AG10803 (cell line): ENCODE measurements around the gene RNF224.
"Not testable (repeated sequence)": the region's sequence is repeated elsewhere in the genome, so short reads cannot be mapped to it uniquely, and the experiment has no call there.

Experiments used
- DNase-seq: peaks from one replicate; pipeline ENCODE4 v3.0.0; 2010; ENCODE audit warnings: low read depth
- H3K4me3 ChIP-seq: 2 replicates; pipeline ENCODE4 v1.5.1; 2011; ENCODE audit warnings: mild to moderate bottlenecking, low read length, control low read depth
- TF ChIP-seq, protein P1 (sequence below): conservative IDR thresholded peaks from 2 replicates; pipeline ENCODE4 v1.5.1; 2011; ENCODE audit warnings: mild to moderate bottlenecking, low read length, control low read depth, inconsistent platforms

RNF224 gene

DNA sequence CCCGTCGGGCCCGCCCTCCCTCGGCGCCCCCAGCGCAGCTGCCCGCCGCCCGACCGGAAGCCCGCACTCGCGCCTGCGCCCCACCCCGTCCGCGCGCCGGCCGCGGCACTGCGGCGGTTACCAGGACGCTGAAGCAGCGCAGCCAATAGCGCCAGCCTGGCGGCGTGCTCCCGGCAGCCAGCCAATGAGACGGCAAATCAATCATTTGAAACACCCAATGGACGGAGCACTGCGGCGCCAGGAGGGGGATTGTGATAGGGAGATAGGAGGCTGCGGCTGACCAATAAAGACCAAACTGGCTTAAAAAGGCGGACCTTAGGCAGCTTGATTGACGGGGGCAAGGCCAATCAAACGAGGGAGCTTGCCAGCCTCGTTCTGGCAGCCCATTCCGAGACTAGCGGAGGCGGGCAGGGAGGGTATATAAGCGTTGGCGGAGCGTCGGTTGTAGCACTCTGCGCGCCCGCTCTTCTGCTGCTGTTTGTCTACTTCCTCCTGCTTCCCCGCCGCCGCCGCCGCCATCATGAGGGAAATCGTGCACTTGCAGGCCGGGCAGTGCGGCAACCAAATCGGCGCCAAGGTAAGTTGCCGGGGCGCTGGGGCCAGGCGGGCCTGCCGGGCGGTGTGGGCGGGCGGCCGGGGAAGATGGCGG lies 13.7 kb downstream of the RNF224 start, which contains the start of gene TUBB4B:
TSS of gene TUBB4B (plus strand) at position 447 of the 649 bp plus-strand sequence. CDS start at position 521, 74 bp downstream.
- DNase-seq: peak; percentile 100
- TF ChIP-seq, protein P1, sequence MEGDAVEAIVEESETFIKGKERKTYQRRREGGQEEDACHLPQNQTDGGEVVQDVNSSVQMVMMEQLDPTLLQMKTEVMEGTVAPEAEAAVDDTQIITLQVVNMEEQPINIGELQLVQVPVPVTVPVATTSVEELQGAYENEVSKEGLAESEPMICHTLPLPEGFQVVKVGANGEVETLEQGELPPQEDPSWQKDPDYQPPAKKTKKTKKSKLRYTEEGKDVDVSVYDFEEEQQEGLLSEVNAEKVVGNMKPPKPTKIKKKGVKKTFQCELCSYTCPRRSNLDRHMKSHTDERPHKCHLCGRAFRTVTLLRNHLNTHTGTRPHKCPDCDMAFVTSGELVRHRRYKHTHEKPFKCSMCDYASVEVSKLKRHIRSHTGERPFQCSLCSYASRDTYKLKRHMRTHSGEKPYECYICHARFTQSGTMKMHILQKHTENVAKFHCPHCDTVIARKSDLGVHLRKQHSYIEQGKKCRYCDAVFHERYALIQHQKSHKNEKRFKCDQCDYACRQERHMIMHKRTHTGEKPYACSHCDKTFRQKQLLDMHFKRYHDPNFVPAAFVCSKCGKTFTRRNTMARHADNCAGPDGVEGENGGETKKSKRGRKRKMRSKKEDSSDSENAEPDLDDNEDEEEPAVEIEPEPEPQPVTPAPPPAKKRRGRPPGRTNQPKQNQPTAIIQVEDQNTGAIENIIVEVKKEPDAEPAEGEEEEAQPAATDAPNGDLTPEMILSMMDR: no peak
- H3K4me3 ChIP-seq: peak within 1 kb of the TSS; percentile 76

GRCh38 chr9:137241490-137242268 lies 14.4 kb downstream of the RNF224 start:
- peak; percentile 42 for DNase-seq
- TF ChIP-seq, protein P1: no peak
- H3K4me3 ChIP-seq: peak overlapping the region; percentile 76

DNA sequence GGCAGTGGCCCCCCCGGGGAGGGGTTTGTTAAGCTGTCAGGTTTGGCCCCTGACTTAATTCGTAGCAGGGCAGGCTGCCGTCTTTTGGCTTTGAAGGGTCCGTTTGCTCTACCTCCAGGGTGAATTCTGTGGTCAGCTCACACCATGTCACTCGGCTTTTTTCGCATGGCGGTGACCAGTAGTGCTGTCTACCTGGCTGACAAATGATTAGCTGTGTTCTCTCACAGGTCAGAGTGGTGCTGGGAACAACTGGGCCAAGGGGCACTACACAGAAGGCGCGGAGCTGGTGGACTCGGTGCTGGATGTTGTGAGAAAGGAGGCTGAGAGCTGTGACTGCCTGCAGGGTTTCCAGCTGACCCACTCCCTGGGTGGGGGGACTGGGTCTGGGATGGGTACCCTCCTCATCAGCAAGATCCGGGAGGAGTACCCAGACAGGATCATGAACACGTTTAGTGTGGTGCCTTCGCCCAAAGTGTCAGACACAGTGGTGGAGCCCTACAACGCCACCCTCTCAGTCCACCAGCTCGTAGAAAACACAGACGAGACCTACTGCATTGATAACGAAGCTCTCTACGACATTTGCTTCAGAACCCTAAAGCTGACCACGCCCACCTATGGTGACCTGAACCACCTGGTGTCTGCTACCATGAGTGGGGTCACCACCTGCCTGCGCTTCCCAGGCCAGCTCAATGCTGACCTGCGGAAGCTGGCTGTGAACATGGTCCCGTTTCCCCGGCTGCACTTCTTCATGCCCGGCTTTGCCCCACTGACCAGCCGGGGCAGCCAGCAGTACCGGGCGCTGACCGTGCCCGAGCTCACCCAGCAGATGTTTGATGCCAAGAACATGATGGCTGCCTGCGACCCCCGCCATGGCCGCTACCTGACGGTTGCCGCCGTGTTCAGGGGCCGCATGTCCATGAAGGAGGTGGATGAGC lies 15.2 kb downstream of the RNF224 start:
- DNase-seq: no peak
- TF ChIP-seq, protein P1: no peak

DNA sequence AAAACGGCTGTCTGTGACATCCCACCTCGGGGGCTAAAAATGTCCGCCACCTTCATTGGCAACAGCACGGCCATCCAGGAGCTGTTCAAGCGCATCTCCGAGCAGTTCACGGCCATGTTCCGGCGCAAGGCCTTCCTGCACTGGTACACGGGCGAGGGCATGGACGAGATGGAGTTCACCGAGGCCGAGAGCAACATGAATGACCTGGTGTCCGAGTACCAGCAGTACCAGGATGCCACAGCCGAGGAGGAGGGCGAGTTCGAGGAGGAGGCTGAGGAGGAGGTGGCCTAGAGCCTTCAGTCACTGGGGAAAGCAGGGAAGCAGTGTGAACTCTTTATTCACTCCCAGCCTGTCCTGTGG lies 15.9 kb downstream of the RNF224 start:
- peak overlapping the region; percentile 7; the same call in 1 of the 2 replicates for H3K4me3 ChIP-seq
- DNase-seq: not testable (repeated sequence)

More for the DNA sequence above, 15.2 kb downstream of the RNF224 start:
- H3K4me3 ChIP-seq: peak overlapping the region; percentile 76

DNA sequence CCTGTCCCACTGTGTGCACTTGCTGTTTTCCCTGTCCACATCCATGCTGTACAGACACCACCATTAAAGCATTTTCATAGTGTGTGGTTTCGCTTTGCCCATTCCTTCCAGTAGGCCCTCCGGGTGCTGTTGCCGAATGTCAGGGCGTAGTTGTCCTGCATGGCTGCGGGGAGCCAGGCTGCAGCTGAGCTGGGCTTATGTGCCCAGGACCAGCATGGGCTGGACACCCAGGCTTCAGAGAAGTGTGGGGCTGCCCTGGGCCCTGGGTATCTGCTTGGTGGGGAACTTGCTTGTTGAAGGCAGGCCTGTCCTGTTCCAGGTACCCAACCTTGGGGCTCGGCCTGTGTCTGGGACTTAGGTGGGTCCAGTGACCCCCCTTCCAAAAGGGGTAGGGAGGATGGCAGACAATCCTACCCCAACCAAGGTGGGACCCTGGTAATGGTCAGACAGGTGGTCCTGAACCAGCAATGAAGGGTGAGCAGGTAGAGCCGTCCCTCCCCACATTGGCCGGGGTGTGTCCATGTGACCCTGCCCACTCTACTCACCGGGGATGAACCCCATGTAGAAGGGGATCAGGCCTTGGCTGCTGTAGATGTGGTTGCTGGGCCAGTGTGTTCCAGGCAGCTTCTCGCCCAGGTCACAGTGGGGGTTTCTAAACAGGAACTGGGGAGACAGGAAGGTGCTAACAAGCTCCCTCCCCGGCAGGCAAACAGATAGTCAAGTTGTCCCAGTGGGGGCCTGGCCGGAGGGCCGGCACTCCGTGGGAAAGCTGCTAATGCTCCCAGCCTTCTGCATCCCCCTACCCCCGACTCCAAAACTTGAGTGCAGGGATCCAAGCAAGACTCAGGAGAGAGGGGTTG lies 16.6 kb downstream of the RNF224 start:
- TF ChIP-seq, protein P1: no peak; the same call in 1 of the 2 replicates
- DNase-seq: no peak
- H3K4me3 ChIP-seq: peak overlapping the region; percentile 7; the same call in 1 of the 2 replicates

DNA sequence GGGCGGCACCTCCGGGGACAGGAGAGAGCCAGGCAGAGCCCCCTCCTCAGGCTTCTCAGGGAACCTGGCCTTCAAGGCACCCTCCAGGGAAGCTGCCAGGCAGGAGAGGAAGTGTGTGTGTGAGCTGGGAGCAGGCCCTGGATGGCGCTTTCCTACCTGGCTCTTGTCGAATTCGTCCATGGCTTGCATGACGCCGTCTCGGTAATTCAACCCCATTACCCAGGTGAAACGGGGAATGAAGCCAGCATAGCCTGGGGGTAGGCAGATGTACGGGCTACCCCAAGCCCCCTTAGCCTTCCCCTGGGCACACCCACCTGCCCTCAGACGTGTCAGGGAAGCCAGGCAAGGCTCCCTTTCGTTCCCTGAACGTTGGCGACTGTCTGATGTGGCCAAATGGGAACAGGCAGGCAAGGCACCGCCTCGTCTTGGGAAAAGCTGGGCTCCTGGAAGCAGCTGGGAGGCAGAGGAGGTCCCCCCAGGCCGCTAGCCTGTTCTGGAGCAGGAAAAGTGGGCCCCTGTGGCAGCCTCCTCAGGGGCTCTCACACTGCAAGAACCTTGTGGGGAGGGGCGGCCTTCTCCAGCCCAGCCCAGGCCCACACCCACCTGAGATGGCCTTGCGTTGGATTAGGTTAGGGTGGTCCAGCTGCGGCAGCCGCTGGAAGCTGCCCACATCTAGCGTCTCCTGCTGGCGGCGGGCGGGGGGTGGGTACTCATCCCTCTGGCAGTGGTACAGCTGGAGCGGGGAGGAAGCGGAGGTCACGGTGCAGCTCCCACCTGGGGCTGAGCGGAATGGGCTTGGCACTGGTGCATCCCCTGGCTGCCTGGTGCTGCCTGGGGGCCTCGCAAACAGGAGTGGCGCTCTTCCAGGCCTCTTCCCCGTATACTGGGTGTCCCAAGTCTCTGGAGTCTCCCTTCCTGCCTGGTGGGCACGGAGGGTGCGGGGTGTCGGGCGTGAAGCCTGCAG lies 17.5 kb downstream of the RNF224 start:
- TF ChIP-seq, protein P1: no peak; the same call in 1 of the 2 replicates
- no peak for DNase-seq
- H3K4me3 ChIP-seq: no peak overlapping the region
